Measurements from ENCODE around the gene HSD17B10.
"Not testable (repeated sequence)": the region's sequence is repeated elsewhere in the genome, so short reads cannot be mapped to it uniquely, and the experiment has no call there.

The HSD17B10 gene

GRCh38 chrX:53437206-53437605 lies 3.0 kb upstream of the HSD17B10 start:
- no peak for DNase-seq (ENCODE audit: low spot score)

GRCh38 chrX:53435997-53436396 lies 1.8 kb upstream of the HSD17B10 start:
- DNase-seq (ENCODE audit: low spot score): peak; percentile 71

- DNase-seq (ENCODE audit: low spot score): no peak
Measured at GRCh38 chrX:53430231-53430630, 3.9 kb downstream of the HSD17B10 start.

- no peak for DNase-seq (ENCODE audit: low spot score)
Measured at GRCh38 chrX:53429755-53430154, 4.4 kb downstream of the HSD17B10 start.

GRCh38 chrX:53422861-53423306 lies 11.3 kb downstream of the HSD17B10 start, which contains the start of gene RIBC1:
Gene RIBC1, plus strand, starts transcription at chrX:53422873. Its CDS starts 3,404 bp downstream, at chrX:53426277.
- no peak for DNase-seq (ENCODE audit: low spot score)

- peak; percentile 99 for DNase-seq (ENCODE audit: low spot score)
Measured at GRCh38 chrX:53422086-53422860, 11.9 kb downstream of the HSD17B10 start, which contains the start of gene SMC1A. Gene SMC1A, minus strand, starts transcription at chrX:53422654. Its CDS starts 54 bp downstream, at chrX:53422600.

- no peak for DNase-seq (ENCODE audit: low spot score)
Measured at GRCh38 chrX:53421772-53422085, 12.4 kb downstream of the HSD17B10 start.

GRCh38 chrX:53421125-53421524 lies 13.0 kb downstream of the HSD17B10 start:
- DNase-seq (ENCODE audit: low spot score): no peak

- not testable (repeated sequence) for DNase-seq (ENCODE audit: low spot score)
Measured at GRCh38 chrX:53420351-53420750, 13.8 kb downstream of the HSD17B10 start.

- no peak for DNase-seq (ENCODE audit: low spot score)
Measured at GRCh38 chrX:53412446-53412845, 21.7 kb downstream of the HSD17B10 start.

GRCh38 chrX:53403535-53403934 lies 30.6 kb downstream of the HSD17B10 start:
- DNase-seq (ENCODE audit: low spot score): no peak

- no peak for DNase-seq (ENCODE audit: low spot score)
Measured at GRCh38 chrX:53398216-53398615, 36.0 kb downstream of the HSD17B10 start.

GRCh38 chrX:53395605-53396298 lies 38.4 kb downstream of the HSD17B10 start:
- no peak for DNase-seq (ENCODE audit: low spot score)

GRCh38 chrX:53383376-53384076 lies 50.6 kb downstream of the HSD17B10 start:
- DNase-seq (ENCODE audit: low spot score): no peak
